Measurements from ENCODE around the gene YARS2.

The YARS2 gene

GRCh38 chr12:32756476-32757066, 874 bp upstream of the YARS2 start:
- TF ChIP-seq FOXP2 (optimal IDR thresholded peaks at IDR 0.05; ENCODE audit: borderline replicate concordance, extremely low read depth, extremely low read length, insufficient read depth) (no peak), SIN3A (IDR thresholded peaks at IDR 0.05; ENCODE audit: borderline replicate concordance, insufficient read depth, low read length) (no peak), POLR2AphosphoS5 (IDR thresholded peaks at IDR 0.05; ENCODE audit: low read depth, low read length) (no peak), TAF1 (IDR thresholded peaks at IDR 0.05; ENCODE audit: borderline replicate concordance, insufficient read depth, low read length) (no peak)
- TF ChIP-seq, protein P1, sequence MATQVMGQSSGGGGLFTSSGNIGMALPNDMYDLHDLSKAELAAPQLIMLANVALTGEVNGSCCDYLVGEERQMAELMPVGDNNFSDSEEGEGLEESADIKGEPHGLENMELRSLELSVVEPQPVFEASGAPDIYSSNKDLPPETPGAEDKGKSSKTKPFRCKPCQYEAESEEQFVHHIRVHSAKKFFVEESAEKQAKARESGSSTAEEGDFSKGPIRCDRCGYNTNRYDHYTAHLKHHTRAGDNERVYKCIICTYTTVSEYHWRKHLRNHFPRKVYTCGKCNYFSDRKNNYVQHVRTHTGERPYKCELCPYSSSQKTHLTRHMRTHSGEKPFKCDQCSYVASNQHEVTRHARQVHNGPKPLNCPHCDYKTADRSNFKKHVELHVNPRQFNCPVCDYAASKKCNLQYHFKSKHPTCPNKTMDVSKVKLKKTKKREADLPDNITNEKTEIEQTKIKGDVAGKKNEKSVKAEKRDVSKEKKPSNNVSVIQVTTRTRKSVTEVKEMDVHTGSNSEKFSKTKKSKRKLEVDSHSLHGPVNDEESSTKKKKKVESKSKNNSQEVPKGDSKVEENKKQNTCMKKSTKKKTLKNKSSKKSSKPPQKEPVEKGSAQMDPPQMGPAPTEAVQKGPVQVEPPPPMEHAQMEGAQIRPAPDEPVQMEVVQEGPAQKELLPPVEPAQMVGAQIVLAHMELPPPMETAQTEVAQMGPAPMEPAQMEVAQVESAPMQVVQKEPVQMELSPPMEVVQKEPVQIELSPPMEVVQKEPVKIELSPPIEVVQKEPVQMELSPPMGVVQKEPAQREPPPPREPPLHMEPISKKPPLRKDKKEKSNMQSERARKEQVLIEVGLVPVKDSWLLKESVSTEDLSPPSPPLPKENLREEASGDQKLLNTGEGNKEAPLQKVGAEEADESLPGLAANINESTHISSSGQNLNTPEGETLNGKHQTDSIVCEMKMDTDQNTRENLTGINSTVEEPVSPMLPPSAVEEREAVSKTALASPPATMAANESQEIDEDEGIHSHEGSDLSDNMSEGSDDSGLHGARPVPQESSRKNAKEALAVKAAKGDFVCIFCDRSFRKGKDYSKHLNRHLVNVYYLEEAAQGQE (IDR thresholded peaks at IDR 0.05; ENCODE audit: insufficient read depth in 1 of 2, low read depth in 2 of 2, low read length in 2 of 2) = no peak

- TF ChIP-seq FOXP2 (optimal IDR thresholded peaks at IDR 0.05; ENCODE audit: borderline replicate concordance, extremely low read depth, extremely low read length, insufficient read depth) (peak; percentile 66), TAF1 (IDR thresholded peaks at IDR 0.05; ENCODE audit: borderline replicate concordance, insufficient read depth, low read length) (no peak; the same call in 1 of the 2 replicates)
Measured at GRCh38 chr12:32755051-32755653, 545 bp downstream of the YARS2 start.

DNA sequence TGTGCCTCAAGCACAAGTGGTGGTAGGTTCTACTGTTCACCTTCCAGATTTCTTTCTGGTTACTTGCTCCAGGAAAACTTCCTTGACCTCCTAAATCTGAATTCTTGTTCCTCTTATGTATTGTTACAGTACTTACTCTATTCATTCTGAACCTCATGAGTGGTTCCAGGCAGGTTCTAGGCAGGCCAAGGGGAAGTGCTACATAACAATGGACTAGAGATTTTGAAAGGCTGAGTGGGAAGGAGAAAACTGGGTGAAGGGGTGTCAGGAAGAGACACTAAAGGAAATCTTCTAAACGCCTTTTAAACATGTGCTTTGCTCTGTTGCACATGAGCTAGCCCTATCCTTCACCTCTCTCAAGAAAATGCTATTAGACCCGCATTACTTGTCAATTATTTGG, 1.6 kb downstream of the YARS2 start:
- TF ChIP-seq POLR2AphosphoS5 (IDR thresholded peaks at IDR 0.05; ENCODE audit: low read depth, low read length) = no peak
- TF ChIP-seq SIN3A (IDR thresholded peaks at IDR 0.05; ENCODE audit: borderline replicate concordance, insufficient read depth, low read length) = no peak

DNA sequence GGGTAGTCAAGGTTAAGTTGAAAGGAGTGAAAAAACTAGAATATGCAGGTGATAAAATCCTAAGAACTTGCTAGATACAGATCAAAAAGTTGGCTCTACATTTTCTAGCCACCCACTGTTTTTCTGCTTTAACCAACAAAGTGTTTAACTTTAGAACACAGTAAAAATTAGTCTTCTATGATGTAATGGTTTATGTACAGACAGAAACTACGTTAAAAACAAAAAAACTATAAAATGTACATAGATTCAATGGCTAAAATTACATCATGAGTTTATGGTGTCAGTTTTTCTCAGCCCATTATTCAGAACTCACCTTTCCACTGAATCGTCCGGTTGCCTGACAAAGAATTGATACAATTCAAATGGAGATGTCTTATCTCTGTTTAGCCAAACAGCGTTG, 2.1 kb downstream of the YARS2 start:
- no peak for TF ChIP-seq SIN3A (IDR thresholded peaks at IDR 0.05; ENCODE audit: borderline replicate concordance, insufficient read depth, low read length)

DNA sequence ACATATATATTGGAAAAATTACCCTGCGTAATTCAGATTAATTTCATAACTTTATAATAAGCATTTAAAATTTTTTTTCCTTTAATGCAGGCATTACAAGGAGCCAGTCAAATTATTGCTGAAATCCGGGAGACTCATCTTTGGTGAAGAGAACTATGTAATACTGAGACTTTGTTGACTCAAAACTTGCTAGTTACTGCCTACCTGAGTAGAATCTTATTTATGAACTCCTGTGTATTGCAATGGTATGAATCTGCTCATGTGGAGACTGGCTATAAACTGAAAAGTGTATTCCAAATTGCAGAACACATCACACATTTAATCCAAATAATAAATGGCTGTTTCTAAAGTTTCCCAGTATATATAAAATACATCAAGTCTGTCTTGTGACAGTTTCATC, 12.4 kb downstream of the YARS2 start:
- no peak for TF ChIP-seq FOXP2 (optimal IDR thresholded peaks at IDR 0.05; ENCODE audit: borderline replicate concordance, extremely low read depth, extremely low read length, insufficient read depth)
- TF ChIP-seq, protein P1 (IDR thresholded peaks at IDR 0.05; ENCODE audit: insufficient read depth in 1 of 2, low read depth in 2 of 2, low read length in 2 of 2) = no peak
- TF ChIP-seq SIN3A (IDR thresholded peaks at IDR 0.05; ENCODE audit: borderline replicate concordance, insufficient read depth, low read length) = no peak
- TF ChIP-seq POLR2AphosphoS5 (IDR thresholded peaks at IDR 0.05; ENCODE audit: low read depth, low read length) = no peak
- TF ChIP-seq TAF1 (IDR thresholded peaks at IDR 0.05; ENCODE audit: borderline replicate concordance, insufficient read depth, low read length) = no peak

- TF ChIP-seq, protein P1 (IDR thresholded peaks at IDR 0.05; ENCODE audit: insufficient read depth in 1 of 2, low read depth in 2 of 2, low read length in 2 of 2) = no peak
- TF ChIP-seq FOXP2 (optimal IDR thresholded peaks at IDR 0.05; ENCODE audit: borderline replicate concordance, extremely low read depth, extremely low read length, insufficient read depth) = no peak
- TF ChIP-seq SIN3A (IDR thresholded peaks at IDR 0.05; ENCODE audit: borderline replicate concordance, insufficient read depth, low read length) = no peak
- no peak for TF ChIP-seq TAF1 (IDR thresholded peaks at IDR 0.05; ENCODE audit: borderline replicate concordance, insufficient read depth, low read length)
- TF ChIP-seq POLR2AphosphoS5 (IDR thresholded peaks at IDR 0.05; ENCODE audit: low read depth, low read length) = no peak
Measured at GRCh38 chr12:32742133-32742532, 13.6 kb downstream of the YARS2 start.
